Activated CD4-positive, alpha-beta T cell treated with anti-CD3 and anti-CD28 coated beads for 36 hours (primary cell): ENCODE measurements around the gene TSC2. TPM values are rescaled to one million over a fixed set of nuclear protein-coding genes. Genes with fewer than 3 reads are reported as not detected.
"Not testable (repeated sequence)": the region's sequence is repeated elsewhere in the genome, so short reads cannot be mapped to it uniquely, and the experiment has no call there.

ENCODE experiments used
- ATAC-seq: fragments of 200-7000 bp; cut with Tn5 transposase; one replicate; pipeline ENCODE4 v1.10.0; 2021; ENCODE audit warnings: mild to moderate bottlenecking, moderate library complexity
- CTCF ChIA-PET: fragments of 350-600 bp; sonication (Branson Sonifier 250); formaldehyde crosslinking; loops from one replicate; lab custom pipeline; 2021; ENCODE audit warnings: antibody characterized with exemption; lab: Charles Lee
- POLR2A ChIA-PET: fragments of 350-600 bp; sonication (Branson Sonifier 250); formaldehyde crosslinking; loops from one replicate; lab custom pipeline; 2021; ENCODE audit warnings: antibody characterized with exemption, inconsistent platforms; lab: Charles Lee
- DNase-seq: peaks from one replicate; pipeline ENCODE4 v3.0.0-alpha.2; 2020
- H3K27ac Mint-ChIP-seq: one replicate; pipeline ENCODE4 v1.8.0; 2021; ENCODE audit warnings: mixed read lengths
- H3K27me3 Mint-ChIP-seq: one replicate; pipeline ENCODE4 v1.8.0; 2021; ENCODE audit warnings: mixed read lengths
- H3K36me3 Mint-ChIP-seq: one replicate; pipeline ENCODE4 v1.8.0; 2021; ENCODE audit warnings: low read depth, mixed read lengths
- H3K4me1 Mint-ChIP-seq: one replicate; pipeline ENCODE4 v1.8.0; 2021; ENCODE audit warnings: mixed read lengths
- H3K4me3 Mint-ChIP-seq: one replicate; pipeline ENCODE4 v1.8.0; 2021; ENCODE audit warnings: mild to moderate bottlenecking, moderate library complexity, mixed read lengths
- H3K9me3 Mint-ChIP-seq: one replicate; pipeline ENCODE4 v1.8.0; 2021; ENCODE audit warnings: low read depth, mixed read lengths
- intact Hi-C, 2 experiments: fragments of 100-400 bp; cut with DNase I in 1 of 2; cut with micrococcal nuclease in 1 of 2; formaldehyde crosslinking; loops; one replicate each; pipeline versions ENCODE4 v1.14.2 to v1.15.1; 2022 to 2024; cut with DNase I, micrococcal nuclease
- total RNA-seq, 2 experiments: library from RNA; stranded (reverse); gene quantifications; one replicate each; pipeline ENCODE4 v1.2.3, GENCODE V29; 2021

Gene TSC2
- total RNA-seq, 2 experiments from 2014 or later: 49.6 to 72.9 TPM

GRCh38 chr16:2122429-2122828 is 74.6 kb downstream of the TSC2 start:
- H3K27me3 Mint-ChIP-seq: no peaks in the 10 kb centered on the region
- H3K36me3 Mint-ChIP-seq: no peaks in the 10 kb centered on the region
- no peaks in the 10 kb centered on the region for H3K9me3 Mint-ChIP-seq
- H3K4me1 Mint-ChIP-seq: peaks cover 12% of the 10 kb centered on the region
- ATAC-seq (no peak), DNase-seq (no peak)
- intact Hi-C loops: no loop called here
- no peak overlapping the region for H3K4me3 Mint-ChIP-seq
- ChIA-PET CTCF (no interaction called here), POLR2A (no interaction called here)
- no peak overlapping the region for H3K27ac Mint-ChIP-seq

GRCh38 chr16:2122934-2123683 is 75.3 kb downstream of the TSC2 start:
- intact Hi-C loops, H3K36me3 Mint-ChIP-seq, POLR2A ChIA-PET, H3K4me3 Mint-ChIP-seq, ATAC-seq, CTCF ChIA-PET, DNase-seq, H3K27me3 Mint-ChIP-seq, H3K9me3 Mint-ChIP-seq, H3K27ac Mint-ChIP-seq: not testable (repeated sequence)
- H3K4me1 Mint-ChIP-seq: peaks cover 13% of the 10 kb centered on the region

- H3K9me3 Mint-ChIP-seq, H3K27me3 Mint-ChIP-seq, H3K36me3 Mint-ChIP-seq, ATAC-seq, DNase-seq, H3K4me3 Mint-ChIP-seq, CTCF ChIA-PET, H3K27ac Mint-ChIP-seq, POLR2A ChIA-PET, intact Hi-C loops: not testable (repeated sequence)
- peaks cover 19% of the 10 kb centered on the region for H3K4me1 Mint-ChIP-seq
These were observed 76.1 kb downstream of the TSC2 start for GRCh38 chr16:2123706-2124376.

- H3K27me3 Mint-ChIP-seq, POLR2A ChIA-PET, CTCF ChIA-PET, H3K27ac Mint-ChIP-seq, DNase-seq, H3K36me3 Mint-ChIP-seq, ATAC-seq, intact Hi-C loops, H3K4me3 Mint-ChIP-seq, H3K9me3 Mint-ChIP-seq: not testable (repeated sequence)
- H3K4me1 Mint-ChIP-seq: peaks cover 19% of the 10 kb centered on the region
These were observed 76.5 kb downstream of the TSC2 start for GRCh38 chr16:2124377-2124693.

GRCh38 chr16:2124694-2125444 is 77.1 kb downstream of the TSC2 start:
- POLR2A ChIA-PET, H3K36me3 Mint-ChIP-seq, intact Hi-C loops, H3K27ac Mint-ChIP-seq, CTCF ChIA-PET, DNase-seq, H3K4me3 Mint-ChIP-seq, ATAC-seq, H3K9me3 Mint-ChIP-seq, H3K27me3 Mint-ChIP-seq: not testable (repeated sequence)
- peaks cover 19% of the 10 kb centered on the region for H3K4me1 Mint-ChIP-seq

- H3K36me3 Mint-ChIP-seq, POLR2A ChIA-PET, H3K27me3 Mint-ChIP-seq, ATAC-seq, H3K4me3 Mint-ChIP-seq, H3K27ac Mint-ChIP-seq, H3K9me3 Mint-ChIP-seq, DNase-seq, CTCF ChIA-PET, intact Hi-C loops: not testable (repeated sequence)
- peaks cover 19% of the 10 kb centered on the region for H3K4me1 Mint-ChIP-seq
These were observed 77.8 kb downstream of the TSC2 start for GRCh38 chr16:2125609-2126008.

- H3K36me3 Mint-ChIP-seq, POLR2A ChIA-PET, H3K27me3 Mint-ChIP-seq, H3K27ac Mint-ChIP-seq, H3K4me3 Mint-ChIP-seq, CTCF ChIA-PET, ATAC-seq, intact Hi-C loops, H3K9me3 Mint-ChIP-seq, DNase-seq: not testable (repeated sequence)
- peaks cover 19% of the 10 kb centered on the region for H3K4me1 Mint-ChIP-seq
These were observed 78.5 kb downstream of the TSC2 start for GRCh38 chr16:2126161-2126743.

GRCh38 chr16:2126928-2127556 is 79.3 kb downstream of the TSC2 start:
- not testable (repeated sequence) for H3K27ac Mint-ChIP-seq, H3K9me3 Mint-ChIP-seq
- CTCF ChIA-PET: interaction anchor here (0.7 kb wide), 1 partner anchor 13 kb away, joined by 4 read pairs; no protein-coding TSS in a partner anchor

GRCh38 chr16:2127630-2128280 is 80.0 kb downstream of the TSC2 start:
- H3K9me3 Mint-ChIP-seq, H3K27me3 Mint-ChIP-seq, ATAC-seq, intact Hi-C loops, H3K4me3 Mint-ChIP-seq, H3K36me3 Mint-ChIP-seq, POLR2A ChIA-PET, H3K27ac Mint-ChIP-seq, CTCF ChIA-PET: not testable (repeated sequence)
- peaks cover 19% of the 10 kb centered on the region for H3K4me1 Mint-ChIP-seq
- peak; percentile 32 for DNase-seq

More at GRCh38 chr16:2126928-2127556, 79.3 kb downstream of the TSC2 start:
- intact Hi-C loops, ATAC-seq, H3K27me3 Mint-ChIP-seq, DNase-seq, POLR2A ChIA-PET, H3K4me3 Mint-ChIP-seq, H3K36me3 Mint-ChIP-seq: not testable (repeated sequence)
- peaks cover 19% of the 10 kb centered on the region for H3K4me1 Mint-ChIP-seq

GRCh38 chr16:2129251-2129650 is 81.5 kb downstream of the TSC2 start:
- H3K27ac Mint-ChIP-seq, H3K9me3 Mint-ChIP-seq, POLR2A ChIA-PET, H3K27me3 Mint-ChIP-seq, DNase-seq, ATAC-seq, H3K36me3 Mint-ChIP-seq, intact Hi-C loops, CTCF ChIA-PET: not testable (repeated sequence)
- Mint-ChIP-seq H3K4me3 (peak overlapping the region; percentile 65), H3K4me1 (peaks cover 19% of the 10 kb centered on the region)
